Loucy (cell line): ENCODE measurements around the gene AGRN.

Experiments used
- CTCF ChIP-seq: fragments of 200-600 bp; sonication (generic); conservative IDR thresholded peaks from 2 replicates; pipeline ENCODE4 v1.5.1; 2014; ENCODE audit warnings: mild to moderate bottlenecking, antibody characterized with exemption, low read length
- EZH2phosphoT487 ChIP-seq: fragments of 200-600 bp; IDR thresholded peaks from 2 replicates; pipeline ENCODE4 v1.6.1; 2018; ENCODE audit warnings: antibody characterized with exemption, mild to moderate bottlenecking, moderate library complexity, borderline replicate concordance

GRCh38 chr1:1075148-1075935 lies 55.4 kb downstream of the AGRN start:
- TF ChIP-seq CTCF (no peak), EZH2phosphoT487 (no peak)
